AG04450 (cell line): ENCODE data around the gene PCBD1. TPM values are rescaled to one million over a fixed set of nuclear protein-coding genes. Genes with fewer than 3 reads are reported as not detected.

Experiments used
- CTCF ChIA-PET: fragments of 300-600, 350-600 bp; formaldehyde crosslinking; extraction: SDS; loops from one replicate; lab custom pipeline; 2022; ENCODE audit warnings: antibody characterized with exemption, inconsistent platforms; lab: Charles Lee
- POLR2A ChIA-PET: fragments of 350-600 bp; formaldehyde crosslinking; extraction: SDS; loops from one replicate; lab custom pipeline; 2021; ENCODE audit warnings: antibody characterized with exemption, inconsistent platforms; lab: Yijun Ruan, JAX
- DNase-seq: peaks from one replicate; pipeline ENCODE4 v3.0.0-alpha.2; 2011; ENCODE audit warnings: low read depth, low spot score
- H3K27ac ChIP-seq: one replicate; pipeline ENCODE4 v1.5.1; 2012; ENCODE audit warnings: low read depth, low read length, control low read depth
- H3K27me3 ChIP-seq: one replicate; pipeline ENCODE4 v1.6.0; 2012; ENCODE audit warnings: low read length; ENCODE audit not compliant: control insufficient read depth, insufficient read depth
- H3K4me3 ChIP-seq: 2 replicates; pipeline ENCODE4 v1.5.1; 2011; ENCODE audit warnings: mild to moderate bottlenecking, low read depth, low read length, control low read depth
- H3K9me3 ChIP-seq: 2 replicates; pipeline ENCODE4 v1.5.1; 2012; ENCODE audit warnings: low read length; ENCODE audit not compliant: control insufficient read depth, insufficient read depth
- polyA plus RNA-seq: library from polyadenylated mRNA; depleted of rRNA; stranded (reverse); fragments of >200 nt; gene quantifications from 2 replicates; pipeline ENCODE4 v1.2.3, GENCODE V29; 2011
- TF ChIP-seq, protein P1 (sequence below): IDR thresholded peaks from 2 replicates; pipeline ENCODE4 v1.5.1; 2011; ENCODE audit warnings: low read depth, low read length, control low read depth, inconsistent platforms

Gene PCBD1
- polyA plus RNA-seq, 1 experiment, result 41.3 TPM

DNA sequence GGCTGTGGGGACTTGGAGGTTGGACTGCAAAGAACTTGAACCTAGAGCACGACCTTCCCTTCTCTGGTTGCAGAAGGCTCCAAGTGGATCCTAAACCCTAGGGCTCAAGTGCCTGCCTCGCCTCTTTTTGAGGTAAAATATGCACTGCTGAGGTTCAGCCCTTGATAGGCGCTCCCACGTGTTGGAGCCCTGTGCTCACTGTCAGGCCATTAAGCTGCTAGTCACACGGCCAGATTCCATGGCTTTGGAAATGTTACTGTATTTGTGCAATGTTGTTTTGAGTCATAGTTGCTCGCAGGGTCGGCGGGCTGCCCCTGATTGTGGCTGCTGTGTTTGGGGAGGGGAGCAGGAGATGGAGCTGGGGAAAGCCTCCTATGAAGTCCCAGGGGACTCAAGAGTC lies 39.8 kb upstream of the PCBD1 start:
- no peak overlapping the region for H3K4me3 ChIP-seq
- H3K27me3 ChIP-seq, result peaks cover 46% of the 10 kb centered on the region
- no peak overlapping the region for H3K27ac ChIP-seq
- CTCF ChIA-PET, result interaction anchor here (0.8 kb wide), 1 partner anchor 356 kb away, joined by 4 read pairs; no protein-coding TSS in a partner anchor
- TF ChIP-seq, protein P1, sequence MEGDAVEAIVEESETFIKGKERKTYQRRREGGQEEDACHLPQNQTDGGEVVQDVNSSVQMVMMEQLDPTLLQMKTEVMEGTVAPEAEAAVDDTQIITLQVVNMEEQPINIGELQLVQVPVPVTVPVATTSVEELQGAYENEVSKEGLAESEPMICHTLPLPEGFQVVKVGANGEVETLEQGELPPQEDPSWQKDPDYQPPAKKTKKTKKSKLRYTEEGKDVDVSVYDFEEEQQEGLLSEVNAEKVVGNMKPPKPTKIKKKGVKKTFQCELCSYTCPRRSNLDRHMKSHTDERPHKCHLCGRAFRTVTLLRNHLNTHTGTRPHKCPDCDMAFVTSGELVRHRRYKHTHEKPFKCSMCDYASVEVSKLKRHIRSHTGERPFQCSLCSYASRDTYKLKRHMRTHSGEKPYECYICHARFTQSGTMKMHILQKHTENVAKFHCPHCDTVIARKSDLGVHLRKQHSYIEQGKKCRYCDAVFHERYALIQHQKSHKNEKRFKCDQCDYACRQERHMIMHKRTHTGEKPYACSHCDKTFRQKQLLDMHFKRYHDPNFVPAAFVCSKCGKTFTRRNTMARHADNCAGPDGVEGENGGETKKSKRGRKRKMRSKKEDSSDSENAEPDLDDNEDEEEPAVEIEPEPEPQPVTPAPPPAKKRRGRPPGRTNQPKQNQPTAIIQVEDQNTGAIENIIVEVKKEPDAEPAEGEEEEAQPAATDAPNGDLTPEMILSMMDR, result no peak
- no peaks in the 10 kb centered on the region; the same call in 1 of the 2 replicates for H3K9me3 ChIP-seq
- POLR2A ChIA-PET, result interaction anchor here (0.6 kb wide), 1 partner anchor 276 kb away, joined by 4 read pairs; no protein-coding TSS in a partner anchor
- DNase-seq, result no peak

DNA sequence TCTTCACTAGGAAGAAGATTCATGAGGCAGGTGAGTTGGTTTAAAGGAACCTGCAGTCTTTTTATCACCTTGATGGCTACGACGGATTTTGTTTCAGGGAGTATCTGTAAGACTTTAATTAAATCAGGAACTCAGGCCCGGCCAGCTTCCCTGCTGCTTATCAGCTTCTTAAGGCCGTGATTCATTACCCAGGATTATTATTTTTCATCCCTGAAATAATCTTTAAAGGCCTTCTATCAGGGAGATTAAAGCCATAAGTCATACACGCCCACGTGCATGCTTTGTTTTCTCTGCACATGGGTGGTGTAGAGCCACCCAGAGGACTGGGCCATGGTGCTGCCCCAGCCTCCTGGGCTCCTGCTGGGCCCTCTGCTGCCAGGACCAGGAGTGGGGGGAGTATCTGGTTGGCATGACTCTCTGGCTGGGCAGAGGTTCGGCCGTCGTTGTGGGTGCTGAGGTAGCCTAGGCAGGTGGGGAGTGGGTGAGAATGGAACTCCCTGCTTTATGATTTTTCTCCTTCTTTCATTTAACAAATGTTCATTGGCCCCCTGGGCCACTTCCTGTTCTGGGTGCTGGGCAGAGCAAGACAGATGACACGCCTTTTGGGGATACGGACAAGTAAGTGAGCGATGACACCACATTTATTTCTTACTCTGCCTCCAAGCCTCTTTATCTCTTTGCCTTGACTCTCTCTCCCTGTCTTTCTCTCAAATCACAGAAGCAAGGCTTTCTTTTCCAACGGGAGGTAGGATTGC lies 39.0 kb upstream of the PCBD1 start:
- POLR2A ChIA-PET, result no interaction called here
- DNase-seq, result no peak
- CTCF ChIA-PET, result interaction anchor here (3.3 to 4.8 kb wide), 2 partner anchors 279 to 357 kb away, joined by 27 to 38 read pairs; no protein-coding TSS in a partner anchor
- H3K27ac ChIP-seq, result no peak overlapping the region
- H3K4me3 ChIP-seq, result no peak overlapping the region
- peaks cover 40% of the 10 kb centered on the region for H3K27me3 ChIP-seq
- TF ChIP-seq, protein P1, result no peak
- H3K9me3 ChIP-seq, result no peaks in the 10 kb centered on the region; the same call in 1 of the 2 replicates

DNA sequence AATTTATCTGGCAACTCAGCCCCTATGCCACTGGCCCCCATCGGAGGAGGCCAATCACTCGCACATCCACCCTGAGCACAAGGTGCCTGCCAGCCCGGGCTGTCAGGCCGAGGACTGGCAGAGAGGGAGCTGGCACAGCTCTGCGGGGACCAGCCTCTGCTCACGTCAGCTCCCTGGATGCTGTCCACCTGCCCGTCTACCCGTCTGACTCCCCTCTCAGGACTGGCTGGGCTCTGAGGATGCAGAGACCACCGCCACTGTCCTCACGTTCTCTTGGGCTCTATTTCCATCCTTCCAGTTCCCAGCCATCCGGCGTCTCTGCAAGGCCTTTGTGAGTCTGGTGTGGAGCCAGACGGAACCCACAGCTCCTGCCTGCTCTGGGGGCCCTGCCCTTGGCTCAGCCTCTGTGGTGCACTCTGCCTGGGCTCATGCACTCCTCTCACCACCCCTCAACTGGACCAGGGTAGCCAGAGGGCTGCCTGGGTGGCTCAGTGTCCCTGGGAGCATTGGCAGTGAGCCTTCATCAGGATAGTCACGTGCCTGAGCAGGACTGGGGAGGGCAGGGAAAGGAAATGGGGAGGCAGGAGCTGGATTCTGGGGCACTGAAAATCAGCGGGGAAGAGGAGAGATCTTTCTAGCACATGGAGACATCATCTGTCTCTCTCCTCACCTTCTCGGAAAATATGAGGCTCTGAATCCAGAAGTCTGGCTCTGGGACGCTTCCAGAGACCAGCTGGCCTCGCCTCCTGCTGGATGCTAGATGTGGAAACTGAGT lies 38.0 kb upstream of the PCBD1 start:
- Histone ChIP-seq H3K9me3 (no peaks in the 10 kb centered on the region; the same call in 1 of the 2 replicates), H3K27me3 (peaks cover 38% of the 10 kb centered on the region), H3K27ac (no peak overlapping the region), H3K4me3 (no peak overlapping the region)
- ChIA-PET CTCF (interaction anchor here (0.6 to 4.8 kb wide), 11 partner anchors 15 to 408 kb away, joined by 3 to 38 read pairs (median 6); partner anchors contain the start of gene UNC5B), POLR2A (no interaction called here)
- DNase-seq, result no peak
- TF ChIP-seq, protein P1, result no peak

DNA sequence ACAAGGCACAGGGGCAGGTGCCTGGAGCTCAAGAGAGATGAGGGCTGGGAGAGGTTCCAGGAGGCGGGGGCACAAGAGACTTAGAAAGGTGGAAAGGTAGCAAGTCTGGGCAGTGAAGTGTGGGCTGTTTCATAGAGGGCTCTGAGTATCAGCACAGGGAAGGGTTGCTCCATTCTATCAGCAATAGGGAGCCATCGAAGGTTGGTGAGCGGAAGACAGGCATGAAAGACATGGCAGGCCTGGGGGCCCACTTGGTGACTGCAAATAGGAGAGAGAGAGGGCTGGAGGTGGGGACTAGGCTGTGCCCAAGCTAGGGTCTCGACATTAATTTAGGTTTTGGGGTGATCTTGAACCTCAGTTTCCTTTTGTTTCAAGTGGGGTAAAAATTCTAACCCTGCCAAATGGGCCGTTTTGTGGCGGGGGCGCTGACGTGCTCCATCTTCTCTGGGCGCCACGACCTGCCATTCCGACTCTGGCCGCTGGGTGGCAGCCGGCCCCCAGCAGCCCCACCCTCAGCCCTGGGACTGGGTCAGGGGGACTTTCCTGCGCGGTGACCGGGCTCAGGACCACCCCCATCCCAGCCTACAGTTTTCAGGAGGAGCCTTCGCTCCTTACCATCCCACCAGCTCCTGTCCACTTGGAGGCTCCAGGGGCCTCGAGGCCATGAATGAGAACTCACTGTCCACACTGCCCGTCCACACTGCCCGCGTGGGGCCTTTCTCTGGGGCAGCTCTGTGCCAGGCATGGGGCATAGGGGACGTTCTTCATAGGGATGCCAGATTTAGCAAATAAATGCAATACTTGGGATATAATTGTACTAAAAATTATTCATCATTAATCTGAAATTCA lies 37.2 kb upstream of the PCBD1 start:
- TF ChIP-seq, protein P1, result peak; percentile 91
- no peak overlapping the region for H3K4me3 ChIP-seq
- H3K9me3 ChIP-seq, result no peaks in the 10 kb centered on the region; the same call in 1 of the 2 replicates
- H3K27me3 ChIP-seq, result peaks cover 34% of the 10 kb centered on the region
- no peak overlapping the region for H3K27ac ChIP-seq
- POLR2A ChIA-PET, result no interaction called here
- DNase-seq, result no peak
- CTCF ChIA-PET, result interaction anchor here (0.6 to 4.8 kb wide), 17 partner anchors 14 to 967 kb away, joined by 3 to 38 read pairs (median 5); partner anchors contain the start of gene UNC5B
